Measurements from ENCODE around the gene TSNAX.
"Not testable (repeated sequence)": the region's sequence is repeated elsewhere in the genome, so short reads cannot be mapped to it uniquely, and the experiment has no call there.

The TSNAX gene

GRCh38 chr1:231528172-231529029, at the start of gene TSNAX:
Gene TSNAX, plus strand, starts transcription at chr1:231528669. Its CDS starts 142 bp downstream, at chr1:231528811.
- DNase-seq = peak; percentile 92

- no peak for DNase-seq
These were observed 49.7 kb upstream of the TSNAX start for GRCh38 chr1:231478811-231479210.

- DNase-seq = no peak
These were observed 48.5 kb upstream of the TSNAX start for GRCh38 chr1:231480008-231480407.

GRCh38 chr1:231481289-231481688, 47.2 kb upstream of the TSNAX start:
- no peak for DNase-seq

- DNase-seq = no peak
These were observed 43.3 kb upstream of the TSNAX start for GRCh38 chr1:231485029-231485784.

- DNase-seq = no peak
These were observed 41.5 kb upstream of the TSNAX start for GRCh38 chr1:231487019-231487418.

- DNase-seq = no peak
These were observed 40.6 kb upstream of the TSNAX start for GRCh38 chr1:231487910-231488309.

- no peak for DNase-seq
These were observed 34.9 kb upstream of the TSNAX start for GRCh38 chr1:231493421-231494185.

- DNase-seq = no peak
These were observed 33.9 kb upstream of the TSNAX start for GRCh38 chr1:231494439-231495110.

- DNase-seq = no peak
These were observed 30.8 kb upstream of the TSNAX start for GRCh38 chr1:231497629-231498152.

GRCh38 chr1:231499148-231499763, 29.2 kb upstream of the TSNAX start:
- DNase-seq = no peak

- DNase-seq = no peak
These were observed 27.8 kb upstream of the TSNAX start for GRCh38 chr1:231500666-231501065.

GRCh38 chr1:231503168-231503567, 25.3 kb upstream of the TSNAX start:
- not testable (repeated sequence) for DNase-seq

- no peak for DNase-seq
These were observed 20.8 kb upstream of the TSNAX start for GRCh38 chr1:231507476-231508355.

GRCh38 chr1:231508497-231508896, 20.0 kb upstream of the TSNAX start:
- DNase-seq = no peak

- no peak for DNase-seq
These were observed 19.5 kb upstream of the TSNAX start for GRCh38 chr1:231508941-231509340.

- DNase-seq = no peak
These were observed 16.2 kb upstream of the TSNAX start for GRCh38 chr1:231512147-231512698.

GRCh38 chr1:231515748-231516147, 12.7 kb upstream of the TSNAX start:
- no peak for DNase-seq

- no peak for DNase-seq
These were observed 11.4 kb upstream of the TSNAX start for GRCh38 chr1:231517076-231517475.

GRCh38 chr1:231518485-231519034, 9.9 kb upstream of the TSNAX start:
- no peak for DNase-seq

All from CD4-positive, alpha-beta T cell treated with Interleukin-6 for 4 hours (primary cell).